WTC11 (cell line): ENCODE measurements around the gene NGRN. TPM values are rescaled to one million over a fixed set of nuclear protein-coding genes. Genes with fewer than 3 reads are reported as not detected.

ENCODE experiments used
- ATAC-seq: fragments of 200-7000 bp; cut with Tn5 transposase; 2 replicates; pipeline ENCODE4 v1.10.0; 2021; ENCODE audit warnings: mild to moderate bottlenecking, moderate library complexity
- CTCF ChIA-PET: fragments of 300-600 bp; sonication (Branson Sonifier 250); formaldehyde crosslinking; loops from one replicate; lab custom pipeline; 2021; ENCODE audit warnings: antibody characterized with exemption; lab: Charles Lee
- POLR2A ChIA-PET: fragments of 350-600 bp; sonication (Branson Sonifier 250); formaldehyde crosslinking; loops from one replicate; lab custom pipeline; 2021; ENCODE audit warnings: antibody characterized with exemption; lab: Charles Lee
- DNase-seq: peaks from one replicate; pipeline ENCODE4 v3.0.0; 2021; ENCODE audit warnings: low spot score
- H3K27ac Mint-ChIP-seq: 2 replicates; pipeline ENCODE4 v1.8.0; 2021; ENCODE audit warnings: mixed read lengths
- H3K27me3 Mint-ChIP-seq: 2 replicates; pipeline ENCODE4 v1.8.0; 2021; ENCODE audit warnings: low read depth, mild to moderate bottlenecking, moderate library complexity, mixed read lengths
- H3K36me3 Mint-ChIP-seq: 2 replicates; pipeline ENCODE4 v1.8.0; 2021; ENCODE audit warnings: mixed read lengths
- H3K4me1 Mint-ChIP-seq: 2 replicates; pipeline ENCODE4 v1.8.0; 2022; ENCODE audit warnings: mixed read lengths
- H3K4me3 Mint-ChIP-seq: 2 replicates; pipeline ENCODE4 v1.8.0; 2021; ENCODE audit warnings: mild to moderate bottlenecking, moderate library complexity, mixed read lengths
- H3K9me3 Mint-ChIP-seq: 2 replicates; pipeline ENCODE4 v1.8.0; 2021; ENCODE audit warnings: mixed read lengths
- CBFB ChIP-seq: sonication (generic); formaldehyde crosslinking; IDR thresholded peaks from 2 replicates; pipeline ENCODE4 v1.8.1; 2022; ENCODE audit warnings: mild to moderate bottlenecking, low read depth, missing genetic modification reagents
- CREB1 ChIP-seq: sonication (generic); formaldehyde crosslinking; IDR thresholded peaks from 2 replicates; pipeline ENCODE4 v1.8.0; 2023; ENCODE audit warnings: mild to moderate bottlenecking, missing genetic modification reagents
- FOXP1 ChIP-seq: sonication (generic); formaldehyde crosslinking; IDR thresholded peaks from 2 replicates; pipeline ENCODE4 v1.8.0; 2022; ENCODE audit warnings: missing genetic modification reagents, mild to moderate bottlenecking, moderate library complexity, borderline replicate concordance
- GRHL2 ChIP-seq: fragments of 250-450 bp; sonication (Bioruptor Pico); IDR thresholded peaks from 2 replicates; pipeline ENCODE4 v1.8.0; 2022; ENCODE audit warnings: mild to moderate bottlenecking, moderate library complexity; ENCODE audit not compliant: insufficient replicate concordance, severe bottlenecking
- HMGA2 ChIP-seq: fragments of 250-450 bp; sonication (Bioruptor Pico); IDR thresholded peaks from 2 replicates; pipeline ENCODE4 v1.4.0; 2021; ENCODE audit warnings: mild to moderate bottlenecking, moderate library complexity
- RELA ChIP-seq: sonication (generic); formaldehyde crosslinking; IDR thresholded peaks from 2 replicates; pipeline ENCODE4 v1.8.1; 2022; ENCODE audit warnings: missing genetic modification reagents, mild to moderate bottlenecking, borderline replicate concordance
- SMAD3 ChIP-seq: sonication (generic); formaldehyde crosslinking; IDR thresholded peaks from 2 replicates; pipeline ENCODE4 v1.8.0; 2022; ENCODE audit warnings: missing genetic modification reagents, mild to moderate bottlenecking, borderline replicate concordance
- TCF7 ChIP-seq: sonication (generic); formaldehyde crosslinking; IDR thresholded peaks from 2 replicates; pipeline ENCODE4 v1.8.0; 2022; ENCODE audit warnings: mild to moderate bottlenecking, low read depth, missing genetic modification reagents, moderate library complexity
- ZNF138 ChIP-seq: sonication (generic); formaldehyde crosslinking; conservative IDR thresholded peaks from 2 replicates; pipeline ENCODE4 v1.8.1; 2022; ENCODE audit warnings: mild to moderate bottlenecking, moderate library complexity, missing genetic modification reagents
- ZNF263 ChIP-seq: sonication (generic); formaldehyde crosslinking; IDR thresholded peaks from 2 replicates; pipeline ENCODE4 v1.8.1; 2022; ENCODE audit warnings: low read depth, mild to moderate bottlenecking, moderate library complexity, missing genetic modification reagents
- ZNF396 ChIP-seq: fragments of 250-450 bp; sonication (Bioruptor Pico); IDR thresholded peaks from 2 replicates; pipeline ENCODE4 v1.8.0; 2021; ENCODE audit warnings: mild to moderate bottlenecking, moderate library complexity, borderline replicate concordance
- ZNF416 ChIP-seq: fragments of 250-450 bp; sonication (Bioruptor Pico); IDR thresholded peaks from 2 replicates; pipeline ENCODE4 v1.9.0; 2021; ENCODE audit warnings: mild to moderate bottlenecking, inconsistent platforms
- total RNA-seq: library from RNA; stranded (reverse); gene quantifications from 3 replicates; pipeline ENCODE4 v1.2.3, GENCODE V29; 2021
- TF ChIP-seq, protein P1 (sequence below): sonication (generic); formaldehyde crosslinking; IDR thresholded peaks from 2 replicates; pipeline ENCODE4 v1.8.1; 2023; ENCODE audit warnings: mild to moderate bottlenecking, missing genetic modification reagents
- TF ChIP-seq, protein P2 (sequence below): fragments of 250-450 bp; sonication (Bioruptor Pico); IDR thresholded peaks from 2 replicates; pipeline ENCODE4 v1.9.0; 2021; ENCODE audit warnings: mild to moderate bottlenecking
- TF ChIP-seq, protein P3 (sequence below): sonication (generic); formaldehyde crosslinking; IDR thresholded peaks from 2 replicates; pipeline ENCODE4 v1.8.0; 2022; ENCODE audit warnings: mild to moderate bottlenecking, missing genetic modification reagents
- TF ChIP-seq, protein P4 (sequence below): sonication (generic); formaldehyde crosslinking; IDR thresholded peaks from 2 replicates; pipeline ENCODE4 v1.8.0; 2022; ENCODE audit warnings: mild to moderate bottlenecking, missing genetic modification reagents
- TF ChIP-seq, protein P5 (sequence below): sonication (generic); formaldehyde crosslinking; IDR thresholded peaks from 2 replicates; pipeline ENCODE4 v1.8.0; 2022; ENCODE audit warnings: mild to moderate bottlenecking, missing genetic modification reagents
- TF ChIP-seq, protein P6 (sequence below): sonication (generic); formaldehyde crosslinking; IDR thresholded peaks from 2 replicates; pipeline ENCODE4 v1.8.1; 2023; ENCODE audit warnings: mild to moderate bottlenecking, moderate library complexity, missing genetic modification reagents

NGRN gene
- total RNA-seq, 1 experiment from 2014 or later, result 77.8 TPM

DNA sequence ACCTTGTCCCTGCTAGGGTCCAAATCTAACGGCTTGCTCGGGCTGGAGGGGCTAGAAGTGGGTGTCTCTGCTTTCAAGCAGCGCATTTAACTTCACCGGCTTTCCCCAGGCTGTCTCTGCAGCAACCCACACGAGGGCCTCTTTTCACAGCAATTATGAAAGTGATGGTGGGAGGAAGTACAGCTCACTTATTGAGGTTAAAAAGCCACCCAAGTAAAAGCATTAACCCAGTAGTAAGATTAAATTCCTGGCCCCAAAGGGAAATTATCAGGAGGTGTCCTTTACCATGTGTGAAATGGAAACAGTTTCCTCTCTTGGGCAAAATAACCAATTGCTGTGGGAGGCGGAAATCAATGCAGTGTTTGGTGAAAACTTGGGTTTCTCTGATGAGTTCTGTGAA lies 41.1 kb downstream of the NGRN start (continued):
- TF ChIP-seq, protein P1, sequence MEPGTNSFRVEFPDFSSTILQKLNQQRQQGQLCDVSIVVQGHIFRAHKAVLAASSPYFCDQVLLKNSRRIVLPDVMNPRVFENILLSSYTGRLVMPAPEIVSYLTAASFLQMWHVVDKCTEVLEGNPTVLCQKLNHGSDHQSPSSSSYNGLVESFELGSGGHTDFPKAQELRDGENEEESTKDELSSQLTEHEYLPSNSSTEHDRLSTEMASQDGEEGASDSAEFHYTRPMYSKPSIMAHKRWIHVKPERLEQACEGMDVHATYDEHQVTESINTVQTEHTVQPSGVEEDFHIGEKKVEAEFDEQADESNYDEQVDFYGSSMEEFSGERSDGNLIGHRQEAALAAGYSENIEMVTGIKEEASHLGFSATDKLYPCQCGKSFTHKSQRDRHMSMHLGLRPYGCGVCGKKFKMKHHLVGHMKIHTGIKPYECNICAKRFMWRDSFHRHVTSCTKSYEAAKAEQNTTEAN (CRISPR knock-in tag), result no peak
- TF ChIP-seq, protein P2, sequence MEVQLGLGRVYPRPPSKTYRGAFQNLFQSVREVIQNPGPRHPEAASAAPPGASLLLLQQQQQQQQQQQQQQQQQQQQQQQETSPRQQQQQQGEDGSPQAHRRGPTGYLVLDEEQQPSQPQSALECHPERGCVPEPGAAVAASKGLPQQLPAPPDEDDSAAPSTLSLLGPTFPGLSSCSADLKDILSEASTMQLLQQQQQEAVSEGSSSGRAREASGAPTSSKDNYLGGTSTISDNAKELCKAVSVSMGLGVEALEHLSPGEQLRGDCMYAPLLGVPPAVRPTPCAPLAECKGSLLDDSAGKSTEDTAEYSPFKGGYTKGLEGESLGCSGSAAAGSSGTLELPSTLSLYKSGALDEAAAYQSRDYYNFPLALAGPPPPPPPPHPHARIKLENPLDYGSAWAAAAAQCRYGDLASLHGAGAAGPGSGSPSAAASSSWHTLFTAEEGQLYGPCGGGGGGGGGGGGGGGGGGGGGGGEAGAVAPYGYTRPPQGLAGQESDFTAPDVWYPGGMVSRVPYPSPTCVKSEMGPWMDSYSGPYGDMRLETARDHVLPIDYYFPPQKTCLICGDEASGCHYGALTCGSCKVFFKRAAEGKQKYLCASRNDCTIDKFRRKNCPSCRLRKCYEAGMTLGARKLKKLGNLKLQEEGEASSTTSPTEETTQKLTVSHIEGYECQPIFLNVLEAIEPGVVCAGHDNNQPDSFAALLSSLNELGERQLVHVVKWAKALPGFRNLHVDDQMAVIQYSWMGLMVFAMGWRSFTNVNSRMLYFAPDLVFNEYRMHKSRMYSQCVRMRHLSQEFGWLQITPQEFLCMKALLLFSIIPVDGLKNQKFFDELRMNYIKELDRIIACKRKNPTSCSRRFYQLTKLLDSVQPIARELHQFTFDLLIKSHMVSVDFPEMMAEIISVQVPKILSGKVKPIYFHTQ, result no peak

DNA sequence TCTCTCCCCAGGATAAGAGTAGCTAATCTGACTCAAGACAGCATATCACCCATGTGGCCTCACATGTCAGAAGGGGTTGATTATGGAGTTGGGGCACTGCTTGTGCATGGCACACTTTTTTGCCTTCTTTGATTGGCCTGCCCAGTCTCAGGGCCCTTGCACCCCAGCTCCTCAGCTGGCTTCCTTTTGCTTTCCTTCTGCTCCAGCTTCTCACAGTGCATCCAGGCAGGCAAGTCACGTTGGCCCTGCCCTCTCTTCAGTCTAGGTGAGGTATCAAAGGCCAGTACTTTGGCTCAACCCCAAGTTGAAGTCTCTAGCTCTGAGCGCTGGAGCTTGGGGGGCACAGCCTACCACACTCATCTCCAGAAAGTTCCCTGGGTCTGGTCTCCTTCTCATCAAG lies 42.2 kb downstream of the NGRN start:
- ATAC-seq (no peak), DNase-seq (no peak)
- TF ChIP-seq GRHL2 (CRISPR knock-in tag), result no peak
- TF ChIP-seq, protein P3, sequence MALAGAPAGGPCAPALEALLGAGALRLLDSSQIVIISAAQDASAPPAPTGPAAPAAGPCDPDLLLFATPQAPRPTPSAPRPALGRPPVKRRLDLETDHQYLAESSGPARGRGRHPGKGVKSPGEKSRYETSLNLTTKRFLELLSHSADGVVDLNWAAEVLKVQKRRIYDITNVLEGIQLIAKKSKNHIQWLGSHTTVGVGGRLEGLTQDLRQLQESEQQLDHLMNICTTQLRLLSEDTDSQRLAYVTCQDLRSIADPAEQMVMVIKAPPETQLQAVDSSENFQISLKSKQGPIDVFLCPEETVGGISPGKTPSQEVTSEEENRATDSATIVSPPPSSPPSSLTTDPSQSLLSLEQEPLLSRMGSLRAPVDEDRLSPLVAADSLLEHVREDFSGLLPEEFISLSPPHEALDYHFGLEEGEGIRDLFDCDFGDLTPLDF (CRISPR knock-in tag), result no peak
- ChIA-PET POLR2A (no interaction called here), CTCF (interaction anchor here (0.8 to 4.3 kb wide), 5 partner anchors 12 to 218 kb away, joined by 3 to 24 read pairs (median 3); partner anchors contain the start of gene GDPGP1)
- Mint-ChIP-seq H3K9me3 (no peaks in the 10 kb centered on the region), H3K36me3 (no peaks in the 10 kb centered on the region), H3K27ac (no peak overlapping the region), H3K4me1 (peaks cover 10% of the 10 kb centered on the region), H3K4me3 (no peak overlapping the region), H3K27me3 (no peaks in the 10 kb centered on the region; the same call in 1 of the 2 replicates)

DNA sequence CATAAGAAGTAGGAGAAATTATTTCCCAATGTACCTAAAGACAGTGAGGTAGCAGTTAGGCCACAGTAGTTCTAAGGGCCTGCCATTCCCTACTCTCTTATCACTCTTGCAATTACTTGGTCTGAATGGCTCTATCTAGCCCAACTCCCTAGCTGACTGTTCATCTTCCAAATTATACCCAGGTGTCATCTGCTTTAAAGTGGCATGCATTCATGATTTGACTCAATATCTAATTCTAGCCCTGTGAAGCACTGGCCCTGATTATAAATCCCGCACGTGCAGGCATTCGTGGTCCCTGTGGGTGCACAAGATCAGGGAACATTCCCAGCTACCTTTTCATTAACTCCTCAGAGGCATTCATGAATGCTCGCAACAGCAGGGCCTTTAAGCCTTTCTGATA lies 43.5 kb downstream of the NGRN start:
- Mint-ChIP-seq H3K27ac (no peak overlapping the region), H3K4me3 (no peak overlapping the region), H3K4me1 (peaks cover 11% of the 10 kb centered on the region), H3K9me3 (no peaks in the 10 kb centered on the region), H3K27me3 (no peaks in the 10 kb centered on the region; the same call in 1 of the 2 replicates)
- ATAC-seq (no peak), DNase-seq (no peak)
- CTCF ChIA-PET, result interaction anchor here (1.0 kb wide), 1 partner anchor 11 kb away, joined by 4 read pairs; no protein-coding TSS in a partner anchor
- no peak for TF ChIP-seq GRHL2 (CRISPR knock-in tag)
- TF ChIP-seq, protein P4, sequence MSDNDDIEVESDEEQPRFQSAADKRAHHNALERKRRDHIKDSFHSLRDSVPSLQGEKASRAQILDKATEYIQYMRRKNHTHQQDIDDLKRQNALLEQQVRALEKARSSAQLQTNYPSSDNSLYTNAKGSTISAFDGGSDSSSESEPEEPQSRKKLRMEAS (CRISPR knock-in tag), result no peak
- no peak for TF ChIP-seq HMGA2 (CRISPR knock-in tag)
- TF ChIP-seq, protein P5, sequence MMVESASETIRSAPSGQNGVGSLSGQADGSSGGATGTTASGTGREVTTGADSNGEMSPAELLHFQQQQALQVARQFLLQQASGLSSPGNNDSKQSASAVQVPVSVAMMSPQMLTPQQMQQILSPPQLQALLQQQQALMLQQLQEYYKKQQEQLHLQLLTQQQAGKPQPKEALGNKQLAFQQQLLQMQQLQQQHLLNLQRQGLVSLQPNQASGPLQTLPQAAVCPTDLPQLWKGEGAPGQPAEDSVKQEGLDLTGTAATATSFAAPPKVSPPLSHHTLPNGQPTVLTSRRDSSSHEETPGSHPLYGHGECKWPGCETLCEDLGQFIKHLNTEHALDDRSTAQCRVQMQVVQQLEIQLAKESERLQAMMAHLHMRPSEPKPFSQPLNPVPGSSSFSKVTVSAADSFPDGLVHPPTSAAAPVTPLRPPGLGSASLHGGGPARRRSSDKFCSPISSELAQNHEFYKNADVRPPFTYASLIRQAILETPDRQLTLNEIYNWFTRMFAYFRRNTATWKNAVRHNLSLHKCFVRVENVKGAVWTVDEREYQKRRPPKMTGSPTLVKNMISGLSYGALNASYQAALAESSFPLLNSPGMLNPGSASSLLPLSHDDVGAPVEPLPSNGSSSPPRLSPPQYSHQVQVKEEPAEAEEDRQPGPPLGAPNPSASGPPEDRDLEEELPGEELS (CRISPR knock-in tag), result no peak
- no peak for TF ChIP-seq SMAD3
- no peak for TF ChIP-seq ZNF263 (CRISPR knock-in tag)
- no peak for TF ChIP-seq RELA (CRISPR knock-in tag)
- TF ChIP-seq, protein P6, sequence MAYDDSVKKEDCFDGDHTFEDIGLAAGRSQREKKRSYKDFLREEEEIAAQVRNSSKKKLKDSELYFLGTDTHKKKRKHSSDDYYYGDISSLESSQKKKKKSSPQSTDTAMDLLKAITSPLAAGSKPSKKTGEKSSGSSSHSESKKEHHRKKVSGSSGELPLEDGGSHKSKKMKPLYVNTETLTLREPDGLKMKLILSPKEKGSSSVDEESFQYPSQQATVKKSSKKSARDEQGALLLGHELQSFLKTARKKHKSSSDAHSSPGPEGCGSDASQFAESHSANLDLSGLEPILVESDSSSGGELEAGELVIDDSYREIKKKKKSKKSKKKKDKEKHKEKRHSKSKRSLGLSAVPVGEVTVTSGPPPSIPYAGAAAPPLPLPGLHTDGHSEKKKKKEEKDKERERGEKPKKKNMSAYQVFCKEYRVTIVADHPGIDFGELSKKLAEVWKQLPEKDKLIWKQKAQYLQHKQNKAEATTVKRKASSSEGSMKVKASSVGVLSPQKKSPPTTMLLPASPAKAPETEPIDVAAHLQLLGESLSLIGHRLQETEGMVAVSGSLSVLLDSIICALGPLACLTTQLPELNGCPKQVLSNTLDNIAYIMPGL (CRISPR knock-in tag), result no peak
- no peak for TF ChIP-seq ZNF396 (CRISPR knock-in tag)
- no peak for TF ChIP-seq ZNF416
- TF ChIP-seq ZNF138, result no peak
- no peak for TF ChIP-seq TCF7 (CRISPR knock-in tag)
- TF ChIP-seq CBFB (CRISPR knock-in tag), result no peak
- TF ChIP-seq CREB1, result no peak
- TF ChIP-seq FOXP1 (CRISPR knock-in tag), result no peak
- TF ChIP-seq, all 79 proteins: peak for 0
- POLR2A ChIA-PET, result no interaction called here
- no peaks in the 10 kb centered on the region for H3K36me3 Mint-ChIP-seq
